GM12874 (cell line): ENCODE data around the gene FBXW4.

Source experiments
- CTCF ChIP-seq: IDR thresholded peaks from 2 replicates; pipeline ENCODE4 v1.5.1; 2011; ENCODE audit warnings: low read depth, mild to moderate bottlenecking, control low read depth, low read length, moderate library complexity; ENCODE audit not compliant: insufficient read depth

FBXW4 gene

GRCh38 chr10:101567165-101568006 lies 127.6 kb downstream of the FBXW4 start:
- TF ChIP-seq CTCF = no peak

DNA sequence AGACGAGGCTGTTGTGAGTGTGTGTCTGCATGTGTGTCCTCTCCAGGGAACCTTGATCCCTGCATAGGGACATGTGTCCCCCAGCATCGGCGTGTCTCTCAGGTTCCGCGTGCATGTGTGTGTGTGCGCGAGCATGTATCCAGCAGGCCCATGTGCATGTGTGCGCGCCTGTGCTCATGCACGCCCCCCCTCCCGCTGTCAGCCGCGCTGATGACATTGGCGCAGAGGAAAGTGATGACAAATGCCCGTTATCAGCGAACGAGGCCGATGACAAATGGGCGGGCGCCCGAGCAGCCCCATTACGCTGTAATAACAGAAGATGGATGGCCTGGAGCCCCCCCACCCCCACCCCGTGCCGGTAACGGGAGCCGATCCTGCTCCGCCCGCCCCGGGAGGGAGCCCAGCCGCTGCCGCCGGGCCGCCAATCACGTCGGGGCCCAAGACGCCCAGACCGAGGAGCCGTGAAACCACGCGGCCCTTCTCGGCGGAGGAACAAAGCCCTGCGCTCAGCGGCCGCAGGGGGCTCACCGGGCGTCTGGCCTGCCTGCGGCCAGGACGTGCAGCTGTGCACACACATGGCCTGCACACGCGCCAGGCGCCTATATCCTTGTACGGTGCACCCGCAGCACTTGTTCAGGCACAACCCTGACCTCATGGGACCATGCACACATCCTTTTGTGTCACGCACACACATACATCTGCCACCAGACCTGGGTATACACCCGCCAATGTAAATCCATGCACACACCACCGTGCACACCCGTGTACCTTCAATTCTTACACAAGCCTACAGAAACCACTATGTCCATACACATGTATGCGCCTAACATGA lies 128.4 kb downstream of the FBXW4 start:
- TF ChIP-seq CTCF = no peak

DNA sequence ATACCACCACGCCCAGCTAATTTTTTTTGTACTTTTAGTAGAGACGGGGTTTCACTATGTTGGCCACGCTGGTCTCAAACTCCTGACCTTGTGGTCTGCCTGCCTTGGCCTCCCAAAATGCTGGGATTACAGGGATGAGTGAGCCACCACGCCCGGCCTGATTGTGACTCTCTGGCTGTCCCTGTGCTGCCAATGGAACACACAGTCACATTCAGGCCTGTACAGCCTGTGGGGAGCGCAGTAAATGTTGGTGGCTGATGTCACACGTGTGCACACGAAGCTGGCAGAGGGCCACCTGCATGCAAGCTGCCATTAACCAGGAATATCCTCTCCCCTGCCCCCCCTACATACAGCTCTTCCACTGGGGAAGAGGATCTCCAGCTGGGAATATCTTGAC lies 129.0 kb downstream of the FBXW4 start:
- TF ChIP-seq CTCF = no peak

DNA sequence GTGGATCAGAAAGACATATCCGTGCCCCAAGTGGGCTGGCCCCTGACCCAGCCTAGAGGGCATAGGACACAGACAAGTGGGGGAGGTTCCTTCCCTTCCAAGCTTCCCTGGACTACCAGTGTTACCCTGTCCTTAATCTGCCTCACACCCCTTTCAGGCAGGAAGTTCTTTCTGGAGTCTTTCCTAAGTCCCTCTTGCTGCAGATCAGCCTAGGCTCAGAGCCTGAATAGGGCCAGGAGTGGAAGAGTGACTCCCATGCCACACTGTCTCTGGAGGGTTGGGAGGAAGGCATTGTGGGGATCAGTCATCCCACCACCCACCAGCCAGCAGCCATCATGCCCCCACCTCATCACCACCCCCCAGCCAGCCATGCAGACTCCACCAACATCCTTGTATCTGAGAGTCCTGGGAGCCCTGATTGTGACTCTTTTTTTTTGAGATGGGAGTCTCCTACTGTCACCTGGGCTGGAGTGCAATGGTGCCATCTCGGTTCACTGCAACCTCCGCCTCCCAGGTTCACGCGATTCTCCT lies 129.5 kb downstream of the FBXW4 start:
- TF ChIP-seq CTCF = no peak

GRCh38 chr10:101564490-101564991 lies 130.4 kb downstream of the FBXW4 start:
- no peak for TF ChIP-seq CTCF

DNA sequence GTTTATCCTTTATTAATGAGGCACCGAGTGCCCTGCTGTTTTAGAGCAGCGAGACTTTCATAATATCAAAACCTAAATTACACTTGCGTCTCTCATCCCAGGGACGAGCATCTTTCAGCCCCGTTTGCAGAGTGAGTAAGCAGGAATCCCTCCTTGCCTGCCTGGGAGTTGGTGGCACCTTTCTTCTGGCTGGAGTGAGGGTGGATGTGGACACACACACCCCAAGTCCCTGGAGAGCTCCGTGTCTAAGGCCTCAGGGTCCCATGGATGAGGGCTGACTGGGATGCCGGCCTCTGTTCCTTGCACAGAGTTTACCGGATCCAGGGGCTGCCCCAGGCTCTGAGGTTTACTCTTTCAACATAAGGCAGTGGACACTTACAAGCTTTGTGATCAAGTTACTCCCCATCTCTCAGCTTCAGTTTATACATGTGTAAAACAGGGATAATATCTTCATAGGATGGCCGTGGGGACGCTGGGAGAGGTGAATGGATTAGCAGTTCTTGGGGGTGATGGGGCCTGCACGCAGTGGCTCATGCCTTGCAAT lies 131.4 kb downstream of the FBXW4 start:
- TF ChIP-seq CTCF = no peak

- TF ChIP-seq CTCF = no peak
Measured at GRCh38 chr10:101563007-101563406, 132.0 kb downstream of the FBXW4 start.
